KMS-11 (cell line): ENCODE measurements around the gene OBSL1.

Source experiments
- H2AFZ ChIP-seq: fragments of 200-600 bp; sonication (generic); 2 replicates; pipeline ENCODE4 v1.6.1; 2016; ENCODE audit warnings: antibody characterized with exemption, mixed run types, low read depth
- H3K27ac ChIP-seq: fragments of 200-600 bp; sonication (generic); 2 replicates; pipeline ENCODE4 v1.6.1; 2016; ENCODE audit warnings: mild to moderate bottlenecking, mixed run types
- H3K27me3 ChIP-seq: fragments of 200-600 bp; sonication (generic); 2 replicates; pipeline ENCODE4 v1.6.1; 2017; ENCODE audit warnings: mild to moderate bottlenecking, low read depth, mixed run types, moderate library complexity; ENCODE audit not compliant: insufficient read depth
- H3K36me3 ChIP-seq: fragments of 200-600 bp; sonication (generic); 2 replicates; pipeline ENCODE4 v1.6.1; 2017; ENCODE audit warnings: mild to moderate bottlenecking, mixed run types; ENCODE audit not compliant: insufficient read depth
- H3K4me1 ChIP-seq: fragments of 200-600 bp; sonication (generic); 2 replicates; pipeline ENCODE4 v1.6.1; 2016; ENCODE audit warnings: mild to moderate bottlenecking, low read depth, mixed run types; ENCODE audit not compliant: poor library complexity, severe bottlenecking
- H3K4me2 ChIP-seq: fragments of 200-600 bp; sonication (generic); 2 replicates; pipeline ENCODE4 v1.7.0; 2016; ENCODE audit warnings: mild to moderate bottlenecking, mixed run types
- H3K4me3 ChIP-seq: fragments of 200-600 bp; sonication (generic); IDR thresholded peaks from 2 replicates; pipeline ENCODE4 v1.6.1; 2017; ENCODE audit warnings: low read depth, low read length, mixed read lengths; ENCODE audit not compliant: insufficient read depth
- H3K79me2 ChIP-seq: fragments of 200-600 bp; sonication (generic); 2 replicates; pipeline ENCODE4 v1.6.1; 2016; ENCODE audit warnings: low read depth, mixed run types; ENCODE audit not compliant: insufficient read depth
- H3K9ac ChIP-seq: fragments of 200-600 bp; sonication (generic); 2 replicates; pipeline ENCODE4 v1.6.1; 2016; ENCODE audit warnings: mild to moderate bottlenecking, mixed run types
- H4K20me1 ChIP-seq: fragments of 200-600 bp; sonication (generic); 2 replicates; pipeline ENCODE4 v1.6.1; 2016; ENCODE audit warnings: mild to moderate bottlenecking, mixed run types; ENCODE audit not compliant: insufficient read depth
- CTCF ChIP-seq: fragments of 200-600 bp; sonication (generic); conservative IDR thresholded peaks from 2 replicates; pipeline ENCODE4 v1.6.1; 2017; ENCODE audit warnings: low read depth, mild to moderate bottlenecking, antibody characterized with exemption, low read length, moderate library complexity, mixed read lengths

Gene OBSL1

GRCh38 chr2:219552382-219553167, 18.8 kb downstream of the OBSL1 start:
- H4K20me1 ChIP-seq: no peaks in the 10 kb centered on the region
- H3K36me3 ChIP-seq: no peaks in the 10 kb centered on the region
- no peak overlapping the region for H3K9ac ChIP-seq
- peaks cover 83% of the 10 kb centered on the region for H3K27me3 ChIP-seq
- H3K4me1 ChIP-seq: no peaks in the 10 kb centered on the region
- peak overlapping the region; percentile 65; the same call in 1 of the 2 replicates for H3K4me2 ChIP-seq
- peak overlapping the region; percentile 80 for H2AFZ ChIP-seq
- H3K27ac ChIP-seq: no peak overlapping the region
- H3K79me2 ChIP-seq: no peaks in the 10 kb centered on the region
- TF ChIP-seq CTCF: no peak
- peak overlapping the region; percentile 85 for H3K4me3 ChIP-seq

GRCh38 chr2:219551441-219552381, 19.6 kb downstream of the OBSL1 start:
- Histone ChIP-seq H3K36me3 (no peaks in the 10 kb centered on the region), H3K4me2 (peak overlapping the region; percentile 65), H3K9ac (no peak overlapping the region)

GRCh38 chr2:219549619-219550018, 21.7 kb downstream of the OBSL1 start:
- H3K27me3 ChIP-seq: peaks cover 79% of the 10 kb centered on the region
- no peak overlapping the region for H2AFZ ChIP-seq
- H3K4me3 ChIP-seq: no peak overlapping the region
- no peak for TF ChIP-seq CTCF
- H4K20me1 ChIP-seq: no peaks in the 10 kb centered on the region
- no peak overlapping the region for H3K27ac ChIP-seq
- H3K4me2 ChIP-seq: no peak overlapping the region
- H3K36me3 ChIP-seq: no peaks in the 10 kb centered on the region
- no peaks in the 10 kb centered on the region for H3K79me2 ChIP-seq
- no peak overlapping the region for H3K9ac ChIP-seq
- H3K4me1 ChIP-seq: no peaks in the 10 kb centered on the region

More at GRCh38 chr2:219551441-219552381, 19.6 kb downstream of the OBSL1 start:
- no peak for TF ChIP-seq CTCF
- H3K27ac ChIP-seq: no peak overlapping the region
- H3K4me3 ChIP-seq: peak overlapping the region; percentile 85
- H4K20me1 ChIP-seq: no peaks in the 10 kb centered on the region
- peak overlapping the region; percentile 80 for H2AFZ ChIP-seq
- H3K79me2 ChIP-seq: no peaks in the 10 kb centered on the region
- H3K4me1 ChIP-seq: no peaks in the 10 kb centered on the region
- peaks cover 84% of the 10 kb centered on the region for H3K27me3 ChIP-seq

GRCh38 chr2:219548990-219549389, 22.3 kb downstream of the OBSL1 start:
- Histone ChIP-seq H3K4me3 (no peak overlapping the region), H3K79me2 (no peaks in the 10 kb centered on the region), H3K4me1 (no peaks in the 10 kb centered on the region), H3K27me3 (peaks cover 80% of the 10 kb centered on the region), H2AFZ (no peak overlapping the region), H3K4me2 (no peak overlapping the region), H3K36me3 (no peaks in the 10 kb centered on the region), H4K20me1 (no peaks in the 10 kb centered on the region), H3K9ac (no peak overlapping the region), H3K27ac (no peak overlapping the region)
- no peak for TF ChIP-seq CTCF
